Measurements from ENCODE around the gene GLRB.
"Not testable (repeated sequence)": the region's sequence is repeated elsewhere in the genome, so short reads cannot be mapped to it uniquely, and the experiment has no call there.

GLRB gene

GRCh38 chr4:157075811-157076577, at the start of gene GLRB:
Gene GLRB, plus strand, starts transcription at chr4:157076150. Its CDS starts 1,875 bp downstream, at chr4:157078025.
- DNase-seq = peak; percentile 41

- DNase-seq = no peak
These were observed 40.5 kb upstream of the GLRB start for GRCh38 chr4:157035471-157035870.

GRCh38 chr4:157040405-157040804, 35.5 kb upstream of the GLRB start:
- DNase-seq = no peak

- no peak for DNase-seq
These were observed 32.8 kb upstream of the GLRB start for GRCh38 chr4:157043131-157043530.

GRCh38 chr4:157045507-157046127, 30.3 kb upstream of the GLRB start:
- peak; percentile 39 for DNase-seq

GRCh38 chr4:157048248-157048647, 27.7 kb upstream of the GLRB start:
- DNase-seq = no peak

- no peak for DNase-seq
These were observed 25.4 kb upstream of the GLRB start for GRCh38 chr4:157050561-157050960.

GRCh38 chr4:157052429-157053040, 23.4 kb upstream of the GLRB start:
- no peak for DNase-seq

- DNase-seq = no peak
These were observed 18.7 kb upstream of the GLRB start for GRCh38 chr4:157057218-157057617.

- DNase-seq = not testable (repeated sequence)
These were observed 17.1 kb upstream of the GLRB start for GRCh38 chr4:157058899-157059298.

- no peak for DNase-seq
These were observed 3.9 kb upstream of the GLRB start for GRCh38 chr4:157072002-157072401.

- no peak for DNase-seq
These were observed 549 bp upstream of the GLRB start for GRCh38 chr4:157075401-157075800.

- peak; percentile 41 for DNase-seq
These were observed 613 bp downstream of the GLRB start for GRCh38 chr4:157076578-157076947.

GRCh38 chr4:157079441-157079840, 3.5 kb downstream of the GLRB start:
- DNase-seq = no peak

GRCh38 chr4:157080605-157081004, 4.7 kb downstream of the GLRB start:
- no peak for DNase-seq

GRCh38 chr4:157095716-157096115, 19.8 kb downstream of the GLRB start:
- no peak for DNase-seq

GRCh38 chr4:157096439-157096838, 20.5 kb downstream of the GLRB start:
- no peak for DNase-seq

- no peak for DNase-seq
These were observed 23.6 kb downstream of the GLRB start for GRCh38 chr4:157099506-157099905.

GRCh38 chr4:157104541-157104940, 28.6 kb downstream of the GLRB start:
- no peak for DNase-seq

GRCh38 chr4:157114671-157115070, 38.7 kb downstream of the GLRB start:
- no peak for DNase-seq

GRCh38 chr4:157115613-157116335, 39.8 kb downstream of the GLRB start:
- DNase-seq = no peak

- DNase-seq = no peak
These were observed 45.5 kb downstream of the GLRB start for GRCh38 chr4:157121401-157121800.

GRCh38 chr4:157127571-157127970, 51.6 kb downstream of the GLRB start:
- DNase-seq = no peak

- peak; percentile 18 for DNase-seq
These were observed 52.4 kb downstream of the GLRB start for GRCh38 chr4:157128395-157128794.
